HG03378 (cell line): ENCODE measurements around the gene MTOR.
"Not testable (repeated sequence)": the region's sequence is repeated elsewhere in the genome, so short reads cannot be mapped to it uniquely, and the experiment has no call there.

Source experiments
- ATAC-seq: cut with Tn5 transposase; IDR thresholded peaks from one replicate; pipeline ENCODE4 v1.9.1; 2021; ENCODE audit warnings: mild to moderate bottlenecking, moderate library complexity; ENCODE audit not compliant: unreplicated experiment

MTOR gene

DNA sequence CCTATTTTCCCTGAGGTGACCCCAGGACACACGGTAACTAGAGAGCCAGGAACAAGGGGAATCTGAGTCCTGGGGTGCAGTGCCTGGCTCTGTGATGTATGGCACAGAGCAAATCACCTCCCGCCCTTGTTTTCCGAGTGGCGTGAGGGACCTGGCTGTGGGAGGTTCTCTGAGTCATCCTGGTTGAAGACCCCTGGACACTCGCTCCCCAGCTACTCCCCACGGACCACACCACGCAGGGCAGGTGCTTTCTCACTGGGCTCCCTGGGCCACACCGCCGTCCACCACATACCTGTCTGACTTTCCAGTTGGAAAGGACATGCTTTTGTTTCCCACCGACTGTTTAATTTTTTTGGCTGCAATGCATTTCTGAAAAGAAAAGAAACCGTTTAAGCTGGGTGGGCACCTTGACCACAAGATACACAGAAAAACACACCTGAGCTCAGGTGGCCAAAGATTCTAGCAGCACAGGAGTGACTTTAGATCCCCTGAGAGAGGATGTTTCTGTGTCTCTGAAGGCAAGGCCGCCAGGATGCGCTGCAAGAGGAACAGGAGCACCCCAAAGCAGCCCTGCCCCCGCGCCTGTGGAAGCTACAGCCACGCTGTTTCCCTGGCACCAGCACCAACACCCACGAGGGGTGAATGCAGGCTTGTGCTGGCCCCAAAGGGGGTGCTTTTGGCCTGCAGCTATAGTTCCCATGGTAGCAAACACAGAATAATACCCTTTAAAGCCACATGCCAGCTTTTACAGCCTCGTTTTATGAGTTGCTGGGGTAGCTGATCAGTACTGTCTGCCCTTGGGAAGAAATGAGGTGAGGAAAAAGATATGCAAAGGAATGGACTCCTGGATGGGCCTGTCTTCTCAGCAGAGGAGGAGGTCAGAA, 194.4 kb downstream of the MTOR start:
- ATAC-seq = no peak

DNA sequence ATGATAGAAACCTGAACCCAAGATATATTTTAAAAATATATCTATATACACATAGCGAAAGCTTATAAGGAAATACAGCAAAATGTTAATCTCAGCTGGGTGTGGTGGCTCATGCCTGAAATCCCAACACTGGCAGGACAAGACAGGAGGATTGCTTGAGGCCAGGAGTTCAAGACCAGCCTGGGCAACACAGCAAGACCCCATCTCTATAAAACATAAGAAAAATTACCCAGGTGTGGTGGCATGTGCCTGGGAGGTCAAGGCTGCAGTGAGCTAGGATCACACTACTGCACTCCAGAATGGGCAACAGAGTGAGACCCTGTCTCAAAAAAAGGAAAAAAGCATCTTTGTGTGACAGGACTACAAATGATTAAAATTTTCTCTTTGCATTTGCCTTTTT, 196.6 kb downstream of the MTOR start:
- ATAC-seq = no peak

DNA sequence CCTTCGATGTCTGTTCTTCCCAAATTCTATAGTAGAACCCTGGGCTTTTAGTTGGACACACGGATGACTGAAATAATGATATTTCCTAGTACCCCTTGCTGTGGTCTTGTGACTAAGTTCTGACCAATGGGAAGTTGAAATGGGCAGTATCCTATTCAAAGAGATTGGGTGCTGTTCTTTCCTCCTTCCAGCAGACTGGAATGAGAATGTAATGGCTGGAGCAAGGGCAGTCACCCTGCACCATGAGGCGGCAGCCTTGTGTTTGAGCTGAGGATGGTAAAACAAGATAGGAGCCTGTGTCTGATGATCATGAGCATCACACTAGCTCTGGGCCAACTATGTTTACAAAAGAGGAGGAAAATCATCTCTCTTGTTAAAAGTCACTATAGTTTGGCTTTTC, 197.4 kb downstream of the MTOR start:
- no peak for ATAC-seq

DNA sequence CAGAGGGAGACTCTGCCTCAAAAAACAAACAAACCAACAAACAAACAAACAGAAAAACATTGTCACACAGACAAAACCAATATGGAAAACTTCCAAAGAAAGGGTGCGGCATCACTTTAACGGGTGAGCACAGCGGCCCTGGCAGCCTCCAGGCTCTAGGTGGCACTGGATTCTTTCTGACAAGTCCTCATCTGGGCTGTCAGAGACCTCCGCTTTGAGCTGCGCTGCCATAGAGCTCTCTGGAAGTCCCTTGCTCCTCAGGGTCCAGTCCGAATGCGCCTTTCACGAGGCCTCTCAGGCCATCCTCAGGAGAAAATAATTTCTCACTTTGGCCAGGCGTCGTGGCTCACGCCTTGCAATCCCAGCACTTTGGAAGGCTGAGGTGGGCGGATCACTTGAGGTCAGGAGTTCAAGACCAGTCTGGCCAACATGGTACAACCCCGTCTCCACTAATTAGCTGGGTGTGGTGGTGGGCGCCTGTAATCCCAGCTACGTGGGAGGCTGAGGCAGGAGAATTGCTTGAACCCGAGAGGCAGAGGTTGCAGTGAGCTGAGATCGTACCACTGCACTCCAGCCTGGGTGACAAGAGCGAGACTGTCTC, 198.3 kb downstream of the MTOR start:
- not testable (repeated sequence) for ATAC-seq

DNA sequence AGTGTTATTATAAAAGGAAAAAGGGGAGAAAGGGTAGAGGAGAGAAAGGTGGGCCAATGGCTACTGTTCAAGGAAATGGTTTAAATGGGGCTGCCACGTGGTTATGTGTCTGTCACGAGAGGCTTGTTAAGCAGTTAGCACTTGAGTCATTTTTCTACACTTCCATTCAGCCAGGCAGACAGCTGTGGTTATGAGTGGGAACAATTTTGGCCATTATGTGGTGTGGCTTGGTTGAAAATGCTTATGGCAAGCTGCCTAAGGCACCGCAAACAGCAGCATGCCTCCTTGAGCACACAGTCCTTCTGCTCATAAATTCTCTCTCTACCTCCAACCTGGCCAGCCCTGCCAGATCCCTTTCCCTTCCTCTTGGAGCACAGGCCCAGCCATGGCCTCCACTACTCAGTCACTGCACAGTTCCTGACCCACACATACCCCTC, 199.4 kb downstream of the MTOR start:
- ATAC-seq = peak; percentile 45

DNA sequence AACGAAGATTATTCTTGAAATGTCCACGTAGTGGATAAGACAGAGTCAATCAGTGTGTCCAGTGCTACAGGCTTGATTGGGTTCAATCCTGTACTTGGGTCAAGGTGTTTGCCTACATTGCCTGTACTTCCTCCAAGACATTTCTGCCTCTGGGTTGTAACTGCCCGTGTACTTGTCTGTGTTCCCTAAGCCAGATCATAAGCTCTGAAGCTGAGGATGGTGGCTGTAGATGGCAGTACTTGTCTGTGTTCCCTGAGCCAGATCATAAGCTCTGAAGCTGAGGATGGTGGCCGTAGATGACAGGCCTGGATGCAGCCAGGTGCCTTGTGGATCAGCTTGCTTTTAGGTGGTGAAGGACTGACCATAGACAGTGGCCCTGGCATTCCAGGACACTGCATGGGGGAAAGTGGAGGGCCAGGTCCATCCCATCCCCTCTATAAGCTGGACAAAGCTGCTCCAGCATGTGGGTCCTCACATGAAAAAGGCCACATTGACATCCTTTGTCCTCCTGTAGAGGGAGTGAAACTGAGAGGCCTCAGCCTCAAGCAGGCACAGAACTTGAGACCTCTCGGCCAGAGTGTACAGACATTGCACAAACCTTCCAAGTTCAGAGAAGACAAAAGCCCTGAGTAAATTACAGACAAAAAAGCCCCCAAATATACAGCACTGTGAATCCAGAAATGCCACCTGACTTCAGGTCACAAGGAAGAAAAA, 200.5 kb downstream of the MTOR start:
- ATAC-seq = no peak

DNA sequence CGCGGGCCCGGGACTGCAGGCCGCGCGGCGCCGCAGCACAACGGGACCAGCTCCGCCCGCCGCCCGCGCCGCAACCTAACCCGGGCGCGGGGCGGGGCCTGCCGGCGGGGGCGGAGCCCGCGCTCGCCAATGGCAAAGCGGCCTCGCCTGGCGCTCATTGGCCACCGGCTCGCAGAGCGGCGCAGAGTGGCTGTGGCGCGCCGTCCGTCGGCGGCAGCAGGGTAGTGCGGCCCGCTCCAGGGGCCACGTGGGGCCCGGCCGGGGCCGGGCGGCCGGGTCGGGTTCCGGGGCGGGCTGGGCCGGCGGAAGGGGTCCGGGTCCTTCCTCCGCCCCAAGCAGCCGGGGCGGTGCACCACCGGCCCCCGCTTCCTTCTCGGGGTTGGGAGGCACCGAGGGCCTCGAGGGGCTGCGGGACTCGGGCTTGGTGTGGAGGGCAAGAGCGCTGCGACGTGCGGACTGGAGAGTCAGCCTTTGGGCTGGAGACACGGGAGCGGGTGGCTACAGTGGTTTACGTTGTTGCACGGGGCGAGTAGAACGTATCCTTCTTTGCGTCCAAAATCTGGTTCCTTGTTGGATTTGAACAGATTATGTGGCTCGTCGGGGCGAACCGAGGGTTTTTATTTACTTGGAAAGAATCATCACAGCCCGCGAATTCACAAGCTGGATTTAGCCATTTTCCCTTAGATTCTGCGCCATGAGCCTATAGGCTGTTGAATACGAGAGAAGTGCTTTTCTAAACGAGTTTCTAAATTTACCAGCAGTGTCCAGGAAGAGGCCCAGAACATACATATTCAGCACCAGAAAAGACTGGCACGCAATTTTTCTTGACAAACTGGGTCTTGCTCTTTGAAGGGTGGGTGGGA, 202.2 kb downstream of the MTOR start, which contains the start of gene SRM:
SRM (minus strand) TSS at position 51 of the 863 bp plus-strand sequence. CDS start 75 bp downstream, outside the sequence.
- ATAC-seq = peak; percentile 55

DNA sequence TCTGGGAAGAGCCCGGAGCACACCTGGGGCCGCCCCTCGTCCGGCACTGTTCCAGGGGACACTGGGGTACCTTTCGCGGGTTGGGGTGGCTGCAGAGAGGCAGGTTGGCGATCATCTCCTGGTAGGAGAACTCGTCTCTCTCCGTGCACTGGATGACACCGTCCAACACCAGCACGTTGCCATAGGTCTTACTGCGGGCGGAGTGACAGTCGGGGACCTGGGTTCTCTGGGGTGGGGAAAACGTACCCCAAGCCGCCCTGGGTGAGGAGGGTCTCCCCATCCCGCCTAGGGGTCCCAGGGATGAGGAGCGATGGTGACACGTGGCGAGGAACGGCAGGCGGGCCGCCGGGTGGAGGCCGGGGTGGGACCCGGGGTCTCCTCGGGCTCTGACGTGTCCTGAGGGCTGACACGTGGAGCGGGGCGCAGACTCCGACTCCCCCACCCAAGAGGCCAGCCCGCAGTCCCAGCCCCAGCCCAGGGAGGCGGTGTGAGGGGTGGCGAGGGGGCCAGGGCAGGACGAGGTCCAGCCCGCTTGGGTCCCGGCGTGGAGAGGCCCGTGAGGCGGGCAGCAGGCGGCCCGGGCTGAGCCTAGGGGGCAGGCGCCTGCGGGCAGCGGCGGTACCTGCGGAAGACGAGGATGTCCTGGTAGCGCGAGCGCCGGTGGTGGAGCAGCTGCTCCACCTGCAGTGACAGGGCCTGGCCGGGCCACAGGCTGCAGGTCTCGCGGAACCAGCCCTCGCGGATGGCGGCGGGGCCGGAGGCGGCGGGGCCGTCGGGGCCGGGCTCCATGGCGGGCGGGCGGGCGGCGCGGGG, 203.0 kb downstream of the MTOR start:
- peak; percentile 9 for ATAC-seq

DNA sequence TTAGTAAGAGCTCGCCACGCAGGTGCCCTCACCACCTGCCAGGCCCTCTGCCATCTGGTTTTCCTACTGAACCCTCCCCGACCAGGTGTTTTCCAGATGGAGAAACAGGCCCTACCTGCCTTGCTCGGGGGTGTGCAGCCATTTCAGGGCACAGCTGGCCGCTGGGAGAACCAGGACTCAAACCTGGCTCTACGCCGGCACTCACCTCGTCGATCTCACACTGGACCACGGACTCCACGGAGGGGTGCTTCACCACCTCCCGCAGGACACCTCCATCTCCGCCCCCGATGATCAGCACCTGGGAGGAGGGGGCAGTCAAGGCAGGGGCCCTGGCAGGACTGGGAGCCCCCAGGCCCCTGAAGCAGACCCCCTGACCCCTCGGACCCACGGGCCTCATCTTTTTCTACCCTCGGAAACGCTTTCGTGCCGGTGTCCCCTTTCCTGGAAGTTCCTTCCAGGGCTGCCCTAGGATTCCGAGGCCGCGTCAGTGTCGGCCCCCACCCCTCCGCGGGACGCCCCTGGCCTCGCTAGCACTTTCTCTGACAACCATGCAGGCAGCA, 203.7 kb downstream of the MTOR start:
- no peak for ATAC-seq

DNA sequence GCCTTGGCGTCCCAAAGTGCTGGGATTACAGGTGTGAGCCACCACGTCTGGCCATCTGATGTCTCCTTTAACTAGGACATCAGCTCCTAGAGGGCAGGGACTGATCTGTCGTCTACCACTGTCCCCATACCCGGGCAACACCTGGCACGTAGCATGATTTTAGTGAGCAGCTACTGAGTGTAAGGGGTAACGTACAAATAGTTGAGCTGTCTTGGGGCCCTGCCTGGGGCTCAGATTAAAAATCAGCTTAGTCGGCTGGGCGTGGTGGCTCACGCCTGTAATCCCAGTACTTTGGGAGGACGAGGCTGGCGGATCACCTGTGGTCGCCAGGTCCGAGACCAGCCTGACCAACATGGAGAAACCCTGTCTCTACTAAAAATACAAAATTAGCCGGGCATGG, 204.3 kb downstream of the MTOR start:
- ATAC-seq = no peak

DNA sequence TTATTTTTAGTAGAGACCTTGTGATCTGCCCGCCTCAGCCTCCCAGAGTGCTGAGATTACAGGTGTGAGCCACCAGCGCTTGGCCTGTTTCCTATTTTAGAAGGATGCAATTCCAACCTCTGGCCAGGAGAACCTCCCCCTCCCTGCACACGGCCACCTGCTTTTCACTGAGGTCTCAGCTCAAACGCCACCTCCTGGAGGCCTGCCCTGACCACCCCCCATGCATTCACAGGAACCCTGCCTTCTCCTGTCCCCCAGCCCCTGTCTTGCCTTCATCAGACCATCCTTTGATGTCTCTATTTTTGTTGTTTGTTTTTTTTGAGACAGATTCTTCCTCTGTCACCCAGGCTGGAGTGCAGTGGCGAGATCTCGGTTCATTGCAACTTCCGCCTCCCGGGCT, 204.9 kb downstream of the MTOR start:
- ATAC-seq = no peak
